SHP77 treated with DMSO at 0.1 percent for 48 hours (cell line): ENCODE data around the gene HMSD.

ENCODE experiments used
- DNase-seq: peaks from one replicate; lab custom pipeline; 2025; lab: John Stamatoyannopoulos, UW

Gene HMSD

GRCh38 chr18:63994783-63995399 lies 45.8 kb downstream of the HMSD start:
- DNase-seq = peak; percentile 7

DNA sequence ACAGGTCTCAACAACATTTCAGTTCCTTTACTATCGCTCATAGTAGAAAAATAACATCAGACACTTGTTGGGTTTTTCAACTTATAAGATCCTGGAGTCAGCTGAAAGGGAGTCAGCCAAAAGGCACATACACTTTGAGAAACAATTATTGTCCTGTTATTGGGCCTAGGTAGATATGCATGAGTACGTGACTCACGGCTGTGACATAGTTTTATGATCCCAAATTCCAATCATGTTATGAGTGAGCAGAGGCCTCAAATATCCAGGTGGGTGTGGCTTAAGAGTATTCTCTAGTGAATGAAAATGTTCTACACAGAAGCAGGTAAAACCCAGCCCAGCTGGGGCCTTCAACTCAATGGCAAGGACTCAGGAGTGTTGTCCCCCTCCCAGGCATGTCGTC lies 47.9 kb downstream of the HMSD start:
- DNase-seq = no peak

DNA sequence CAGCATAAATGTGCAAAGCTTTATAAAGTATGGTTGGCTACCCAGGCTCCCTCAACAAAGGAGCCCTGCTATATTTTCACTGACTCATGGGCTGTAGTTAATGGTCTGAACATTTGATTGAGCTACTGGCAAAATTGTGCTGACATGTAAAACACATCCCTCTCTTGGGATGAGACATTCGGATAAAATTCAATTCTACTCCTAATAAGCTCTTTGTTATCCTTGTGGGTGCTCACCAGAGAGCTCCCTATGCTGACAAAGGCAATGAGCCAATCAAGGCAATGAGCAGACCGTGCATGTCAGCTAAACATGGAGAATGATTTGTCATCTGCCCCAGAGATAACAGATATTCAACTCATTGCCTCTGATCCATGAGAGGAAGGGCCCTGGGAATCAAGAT lies 48.5 kb downstream of the HMSD start:
- no peak for DNase-seq

- DNase-seq = peak; percentile 90
Observed at GRCh38 chr18:63999871-64000270, 50.8 kb downstream of the HMSD start.

DNA sequence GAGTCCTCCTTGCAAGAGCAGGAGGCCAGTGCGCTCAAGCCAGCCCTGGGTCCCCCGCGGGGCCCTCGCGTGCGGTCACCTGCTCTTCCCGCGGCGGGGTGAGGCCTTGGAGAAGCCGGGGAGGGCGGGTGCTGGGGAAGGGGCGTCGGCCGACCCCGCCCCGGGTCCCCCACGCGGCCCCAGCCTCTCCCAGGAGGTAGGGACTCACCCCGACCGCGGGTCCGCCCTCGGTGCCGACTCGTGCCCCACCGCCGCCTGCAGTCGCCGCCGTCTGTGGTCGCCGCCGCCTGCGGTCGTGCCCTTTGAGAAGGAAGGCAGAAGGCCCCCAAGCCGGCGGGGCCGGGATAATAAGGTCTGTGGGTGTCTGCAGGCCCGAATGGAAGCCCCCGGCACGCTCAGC lies 53.5 kb downstream of the HMSD start:
- no peak for DNase-seq

DNA sequence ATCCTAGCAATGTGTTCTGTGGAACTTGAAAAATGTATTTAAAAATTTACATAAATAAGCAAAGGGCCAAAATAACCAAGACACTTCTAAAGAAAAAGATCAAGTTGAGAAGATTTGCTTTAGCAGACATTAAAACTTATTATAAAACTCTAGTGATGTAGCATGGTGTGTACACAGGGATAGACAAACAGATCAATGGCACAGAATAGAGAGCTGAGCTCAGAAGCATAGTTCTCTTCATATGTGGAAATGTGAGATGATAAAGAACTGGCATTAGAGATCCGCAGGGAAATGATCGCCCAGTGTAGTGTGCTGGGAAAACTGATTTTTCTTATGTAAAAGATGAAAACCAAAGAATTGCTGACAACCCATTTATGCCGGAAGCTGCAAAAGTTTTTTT lies 60.2 kb downstream of the HMSD start:
- DNase-seq = no peak
